ENCODE measurements around the gene KANK4. TPM values are rescaled to one million over a fixed set of nuclear protein-coding genes. Genes with fewer than 3 reads are reported as not detected.

Gene KANK4
- total RNA-seq, 2 experiments from 2014 or later, result not detected

DNA sequence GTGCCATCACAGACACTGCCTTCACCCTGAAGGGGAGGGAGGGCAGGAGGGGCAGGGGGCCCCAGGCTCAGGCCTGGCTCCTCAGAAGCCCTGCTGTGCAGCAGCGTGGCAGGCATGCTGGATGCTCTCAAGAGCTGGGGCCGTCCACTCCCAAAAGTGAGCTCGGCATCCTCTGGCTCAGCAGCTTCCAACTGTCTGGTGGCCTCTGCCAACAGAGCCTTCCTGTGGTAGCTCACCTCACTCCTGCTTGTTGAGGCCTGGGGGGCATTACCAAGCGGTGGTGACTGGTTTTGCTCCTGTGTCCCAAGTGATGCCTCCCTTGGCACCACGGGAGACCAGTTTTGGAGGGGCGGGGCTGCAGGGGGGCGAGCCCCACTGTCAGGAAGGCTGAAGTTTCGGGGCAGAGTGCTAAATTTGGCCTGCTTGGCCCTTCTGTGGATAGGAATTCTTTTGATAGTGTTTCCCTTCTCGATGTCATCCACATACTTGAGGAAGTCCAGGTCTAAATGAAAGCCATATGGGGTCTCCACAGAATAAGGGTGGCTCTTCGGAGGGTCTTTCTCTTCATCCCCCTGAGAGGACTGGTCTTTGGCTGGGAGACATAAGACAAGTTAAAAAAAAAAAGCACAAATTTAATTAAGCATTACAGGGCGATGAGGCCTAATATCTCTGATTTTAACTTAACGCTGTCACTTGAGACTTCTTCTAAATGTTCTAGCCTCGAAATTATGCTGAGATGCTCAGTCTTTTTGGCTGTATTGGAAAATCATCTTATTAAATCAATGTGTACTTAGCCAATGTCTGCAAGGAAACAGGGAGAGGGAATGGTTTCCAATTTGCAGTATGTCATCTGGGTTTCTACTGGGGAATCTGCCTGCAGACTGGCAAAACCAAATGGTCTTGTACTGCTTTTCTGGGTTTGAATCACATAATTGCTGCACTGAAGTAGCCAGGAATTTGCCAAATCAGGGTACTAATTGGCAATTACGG is 44.4 kb downstream of the KANK4 start:
- Mint-ChIP-seq H3K4me1 (ENCODE audit: low read depth) (peaks cover 22% of the 10 kb centered on the region), H3K27me3 (no peaks in the 10 kb centered on the region), H3K4me3 (no peak overlapping the region), H3K36me3 (ENCODE audit: low read depth) (peaks cover 7% of the 10 kb centered on the region), H3K27ac (no peak overlapping the region), H3K9me3 (peaks cover 6% of the 10 kb centered on the region)
- POLR2A ChIA-PET, result no interaction called here
- intact Hi-C loops (cut with micrococcal nuclease), result no loop called here
- TF ChIP-seq, protein P1, sequence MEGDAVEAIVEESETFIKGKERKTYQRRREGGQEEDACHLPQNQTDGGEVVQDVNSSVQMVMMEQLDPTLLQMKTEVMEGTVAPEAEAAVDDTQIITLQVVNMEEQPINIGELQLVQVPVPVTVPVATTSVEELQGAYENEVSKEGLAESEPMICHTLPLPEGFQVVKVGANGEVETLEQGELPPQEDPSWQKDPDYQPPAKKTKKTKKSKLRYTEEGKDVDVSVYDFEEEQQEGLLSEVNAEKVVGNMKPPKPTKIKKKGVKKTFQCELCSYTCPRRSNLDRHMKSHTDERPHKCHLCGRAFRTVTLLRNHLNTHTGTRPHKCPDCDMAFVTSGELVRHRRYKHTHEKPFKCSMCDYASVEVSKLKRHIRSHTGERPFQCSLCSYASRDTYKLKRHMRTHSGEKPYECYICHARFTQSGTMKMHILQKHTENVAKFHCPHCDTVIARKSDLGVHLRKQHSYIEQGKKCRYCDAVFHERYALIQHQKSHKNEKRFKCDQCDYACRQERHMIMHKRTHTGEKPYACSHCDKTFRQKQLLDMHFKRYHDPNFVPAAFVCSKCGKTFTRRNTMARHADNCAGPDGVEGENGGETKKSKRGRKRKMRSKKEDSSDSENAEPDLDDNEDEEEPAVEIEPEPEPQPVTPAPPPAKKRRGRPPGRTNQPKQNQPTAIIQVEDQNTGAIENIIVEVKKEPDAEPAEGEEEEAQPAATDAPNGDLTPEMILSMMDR (IDR thresholded peaks at IDR 0.05), result no peak
- no peak for DNase-seq
- CTCF ChIA-PET, result interaction anchor here (0.9 to 1.1 kb wide), 2 partner anchors 8 to 10 kb away, joined by 3 to 4 read pairs; no protein-coding TSS in a partner anchor
- no peak for ATAC-seq

DNA sequence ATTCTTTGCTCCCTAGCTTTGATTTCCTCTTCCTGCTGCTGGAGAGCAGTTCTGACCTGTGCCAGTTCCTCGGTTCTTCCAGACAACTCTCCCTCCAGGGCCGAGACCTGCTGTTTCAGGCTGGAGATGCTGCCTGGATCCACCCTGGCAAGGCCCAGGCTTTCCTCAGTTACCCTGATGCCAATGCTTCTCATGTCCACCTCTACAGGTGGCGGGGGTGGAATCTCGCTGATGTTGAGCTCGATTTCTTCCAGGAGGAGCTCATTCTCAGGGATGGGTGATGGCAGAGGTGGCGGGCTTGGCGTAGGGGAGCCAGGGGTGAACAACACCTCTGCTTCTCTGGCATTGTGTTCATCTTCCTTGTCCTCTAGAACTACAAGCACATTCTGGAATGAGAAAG is 45.3 kb downstream of the KANK4 start:
- ATAC-seq (no peak), DNase-seq (no peak)
- H3K27me3 Mint-ChIP-seq, result no peaks in the 10 kb centered on the region
- H3K4me1 Mint-ChIP-seq (ENCODE audit: low read depth), result peaks cover 22% of the 10 kb centered on the region
- no peak overlapping the region for H3K4me3 Mint-ChIP-seq
- ChIA-PET POLR2A (interaction anchor here (0.9 kb wide), 1 partner anchor 11 kb away, joined by 3 read pairs; no protein-coding TSS in a partner anchor), CTCF (interaction anchor here (0.9 to 1.6 kb wide), 5 partner anchors 9 to 131 kb away, joined by 3 to 4 read pairs (median 4); no protein-coding TSS in a partner anchor)
- H3K36me3 Mint-ChIP-seq (ENCODE audit: low read depth), result peaks cover 7% of the 10 kb centered on the region
- intact Hi-C loops (cut with micrococcal nuclease), result no loop called here
- no peak overlapping the region for H3K27ac Mint-ChIP-seq
- peaks cover 6% of the 10 kb centered on the region for H3K9me3 Mint-ChIP-seq
- TF ChIP-seq, protein P1 (IDR thresholded peaks at IDR 0.05), result no peak

DNA sequence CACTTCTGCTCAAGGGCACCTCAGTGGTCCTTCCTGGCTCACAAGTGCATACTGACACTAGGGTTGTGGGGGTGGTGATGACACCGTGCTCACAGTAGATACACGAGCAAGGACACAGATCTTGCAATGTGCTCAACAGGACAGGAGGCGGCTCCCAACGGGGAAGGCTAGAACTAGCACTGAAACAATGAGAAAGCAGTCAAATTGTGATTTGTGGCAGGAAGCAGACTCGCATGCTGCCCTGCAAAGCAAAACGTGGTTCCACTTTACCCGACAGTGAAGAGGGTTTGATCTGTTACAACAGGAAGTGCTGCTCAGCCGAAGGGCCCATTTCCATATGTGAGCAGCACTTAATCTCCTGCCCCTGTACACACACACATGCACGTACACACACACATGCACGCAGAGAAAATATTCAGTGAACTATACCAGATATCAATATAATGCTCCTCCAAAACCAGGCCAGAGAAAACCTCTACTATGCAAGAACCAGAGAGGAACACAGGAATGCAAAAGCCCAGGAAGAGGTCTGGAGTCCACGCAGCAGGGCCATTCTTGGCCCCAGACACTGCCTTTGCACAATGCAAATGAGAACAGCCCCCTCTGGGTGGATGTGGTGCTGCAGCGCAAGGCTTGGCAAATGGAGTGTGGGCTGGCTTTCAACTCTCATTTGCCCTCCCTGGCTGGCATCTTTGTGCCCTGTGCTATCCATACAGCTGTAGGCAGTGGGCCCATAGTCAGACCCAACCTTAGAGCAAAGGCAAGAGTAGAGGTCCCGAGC is 47.1 kb downstream of the KANK4 start:
- Mint-ChIP-seq H3K27me3 (no peaks in the 10 kb centered on the region), H3K4me3 (no peak overlapping the region), H3K9me3 (peaks cover 6% of the 10 kb centered on the region), H3K36me3 (ENCODE audit: low read depth) (peaks cover 6% of the 10 kb centered on the region), H3K27ac (peak overlapping the region; percentile 80), H3K4me1 (ENCODE audit: low read depth) (peaks cover 22% of the 10 kb centered on the region)
- ChIA-PET POLR2A (interaction anchor here (1.7 kb wide), 1 partner anchor 163 kb away, joined by 3 read pairs; no protein-coding TSS in a partner anchor), CTCF (interaction anchor here (1.6 kb wide), 1 partner anchor 9 kb away, joined by 4 read pairs; no protein-coding TSS in a partner anchor)
- ATAC-seq, result peak; percentile 92
- peak; percentile 72 for DNase-seq
- TF ChIP-seq, protein P1 (IDR thresholded peaks at IDR 0.05), result peak; percentile 40
- intact Hi-C loops (cut with micrococcal nuclease), result no loop called here

DNA sequence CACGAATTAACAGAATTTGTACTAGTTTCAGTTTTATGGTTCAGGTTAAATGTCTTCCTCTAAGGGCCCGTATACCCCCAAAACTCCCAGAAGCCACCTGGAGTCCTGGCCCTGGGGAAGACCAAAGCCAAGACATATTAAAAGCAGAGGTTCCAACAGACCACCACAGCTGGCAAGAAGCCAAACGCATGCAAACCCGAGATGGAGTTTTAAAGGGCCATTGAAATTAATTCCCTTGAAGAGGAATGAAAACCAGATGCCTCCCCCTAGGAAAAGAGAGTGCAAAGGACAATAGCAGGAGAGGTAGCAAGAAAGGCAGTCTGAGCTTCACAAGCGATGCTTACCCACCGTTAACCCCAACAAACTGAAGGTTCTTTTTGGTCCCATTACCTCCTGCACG is 48.1 kb downstream of the KANK4 start:
- H3K27ac Mint-ChIP-seq, result no peak overlapping the region
- H3K36me3 Mint-ChIP-seq (ENCODE audit: low read depth), result peaks cover 3% of the 10 kb centered on the region
- CTCF ChIA-PET, result no interaction called here
- intact Hi-C loops (cut with micrococcal nuclease), result no loop called here
- DNase-seq, result no peak
- H3K4me1 Mint-ChIP-seq (ENCODE audit: low read depth), result peaks cover 22% of the 10 kb centered on the region
- ATAC-seq, result no peak
- no peaks in the 10 kb centered on the region for H3K27me3 Mint-ChIP-seq
- POLR2A ChIA-PET, result interaction anchor here (1.7 kb wide), 1 partner anchor 164 kb away, joined by 3 read pairs; no protein-coding TSS in a partner anchor
- H3K4me3 Mint-ChIP-seq, result no peak overlapping the region
- H3K9me3 Mint-ChIP-seq, result peaks cover 2% of the 10 kb centered on the region
- TF ChIP-seq, protein P1 (IDR thresholded peaks at IDR 0.05), result no peak
